ENCODE measurements around the gene DLGAP3. TPM values are rescaled to one million over a fixed set of nuclear protein-coding genes. Genes with fewer than 3 reads are reported as not detected.

DLGAP3 gene
- total and polyA plus RNA-seq, 2 of the 13 experiments (the other 11 are each of a cell fraction or from before 2014, with no cell fraction given): 0.03 to 0.04 TPM

DNA sequence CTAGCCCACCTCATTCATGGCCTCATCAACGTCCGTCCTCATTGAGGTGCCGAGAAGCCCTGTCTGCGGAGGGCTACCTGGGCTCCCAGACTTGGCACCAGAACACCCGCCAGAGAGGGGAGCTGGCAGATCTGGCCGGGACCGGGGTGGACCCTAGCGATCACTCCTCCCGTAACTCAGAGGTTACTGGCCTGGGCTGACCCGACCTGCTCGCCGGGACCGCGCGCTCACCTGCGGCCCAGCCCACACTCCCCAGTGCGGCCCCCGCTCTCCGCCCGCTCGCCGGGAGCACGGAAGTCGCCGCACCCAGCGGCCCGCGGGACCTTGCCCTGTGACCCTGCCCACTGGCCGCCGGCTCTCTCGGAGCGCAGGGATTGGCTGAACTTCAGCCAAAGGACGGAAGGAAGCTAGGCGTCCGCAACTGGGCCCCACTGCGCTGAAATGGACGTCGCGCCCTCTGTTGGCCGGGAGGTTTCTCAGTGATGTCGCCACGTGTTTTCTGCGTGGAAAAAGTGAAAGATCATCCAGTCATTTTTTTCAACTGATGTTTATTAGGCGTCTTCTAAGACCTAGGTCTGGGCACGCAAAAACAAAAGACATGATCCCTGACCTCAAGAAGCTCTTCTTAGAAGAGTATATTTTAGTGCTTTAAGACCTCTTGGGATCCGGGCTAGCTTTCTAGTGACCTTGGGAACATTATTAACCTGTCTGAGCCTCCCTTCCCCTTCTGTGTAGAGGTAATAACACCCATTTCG, 69.8 kb downstream of the DLGAP3 start, which contains the start of gene SMIM12 (continued):
- peak; percentile 71; the same call in 1 of the 2 replicates for TF ChIP-seq ZNF609 (CRISPR knock-in tag; IDR thresholded peaks at IDR 0.05; ENCODE audit: borderline replicate concordance)
- no peak for TF ChIP-seq ZNF17 (CRISPR knock-in tag; IDR thresholded peaks at IDR 0.05)
- TF ChIP-seq SNAPC2 (CRISPR knock-in tag; IDR thresholded peaks at IDR 0.05): no peak
- TF ChIP-seq ZNF891 (CRISPR knock-in tag; IDR thresholded peaks at IDR 0.05): peak; percentile 77
- TF ChIP-seq TFDP1 (CRISPR knock-in tag; IDR thresholded peaks at IDR 0.05; ENCODE audit: borderline replicate concordance): peak; percentile 84; the same call in 1 of the 2 replicates
- no peak; the same call in 1 of the 2 replicates for TF ChIP-seq ZNF558 (CRISPR knock-in tag; IDR thresholded peaks at IDR 0.05; ENCODE audit: borderline replicate concordance)
- peak; percentile 80; the same call in 1 of the 2 replicates for TF ChIP-seq ARNTL (CRISPR knock-in tag; IDR thresholded peaks at IDR 0.05)
- 0 out of 2 replicates have a peak, but pooled peaks have one; percentile 12 for TF ChIP-seq GPN1 (CRISPR knock-in tag; IDR thresholded peaks at IDR 0.05; ENCODE audit: borderline replicate concordance)
- TF ChIP-seq CEBPG (CRISPR knock-in tag; IDR thresholded peaks at IDR 0.05): peak; percentile 13; the same call in 1 of the 2 replicates
- TF ChIP-seq ATF4 (CRISPR knock-in tag; IDR thresholded peaks at IDR 0.05): peak in 1 of 2 experiments; percentile 54; a peak in 2 of 4 replicates
- TF ChIP-seq ZNF234 (CRISPR knock-in tag; conservative IDR thresholded peaks at IDR 0.05): no peak; the same call in 1 of the 2 replicates
- TF ChIP-seq MTF2 (CRISPR knock-in tag; IDR thresholded peaks at IDR 0.05; ENCODE audit: borderline replicate concordance): peak; percentile 89
- TF ChIP-seq POGZ (CRISPR knock-in tag; IDR thresholded peaks at IDR 0.05): peak; percentile 97
- TF ChIP-seq SMAD1 (CRISPR knock-in tag; IDR thresholded peaks at IDR 0.05; ENCODE audit: borderline replicate concordance, low read depth): 0 out of 2 replicates have a peak, but pooled peaks have one; percentile 48
- TF ChIP-seq ZNF839 (CRISPR knock-in tag; IDR thresholded peaks at IDR 0.05; ENCODE audit: borderline replicate concordance): 0 out of 2 replicates have a peak, but pooled peaks have one; percentile 78
- TF ChIP-seq NR1H2 (CRISPR knock-in tag; IDR thresholded peaks at IDR 0.05; ENCODE audit: borderline replicate concordance, low read depth): no peak
- TF ChIP-seq DMTF1 (CRISPR knock-in tag; IDR thresholded peaks at IDR 0.05): no peak
- TF ChIP-seq ZNF780A (CRISPR knock-in tag; IDR thresholded peaks at IDR 0.05): 0 out of 2 replicates have a peak, but pooled peaks have one; percentile 21
- TF ChIP-seq ZNF44 (CRISPR knock-in tag; IDR thresholded peaks at IDR 0.05): no peak

Data from HepG2 (cell line).